ENCODE data around the gene MEGF8. TPM values are rescaled to one million over a fixed set of nuclear protein-coding genes. Genes with fewer than 3 reads are reported as not detected.

MEGF8 gene
- total and polyA plus RNA-seq, 2 of the 13 experiments (the other 11 are each of a cell fraction or from before 2014, with no cell fraction given) = 4.0 to 8.8 TPM

DNA sequence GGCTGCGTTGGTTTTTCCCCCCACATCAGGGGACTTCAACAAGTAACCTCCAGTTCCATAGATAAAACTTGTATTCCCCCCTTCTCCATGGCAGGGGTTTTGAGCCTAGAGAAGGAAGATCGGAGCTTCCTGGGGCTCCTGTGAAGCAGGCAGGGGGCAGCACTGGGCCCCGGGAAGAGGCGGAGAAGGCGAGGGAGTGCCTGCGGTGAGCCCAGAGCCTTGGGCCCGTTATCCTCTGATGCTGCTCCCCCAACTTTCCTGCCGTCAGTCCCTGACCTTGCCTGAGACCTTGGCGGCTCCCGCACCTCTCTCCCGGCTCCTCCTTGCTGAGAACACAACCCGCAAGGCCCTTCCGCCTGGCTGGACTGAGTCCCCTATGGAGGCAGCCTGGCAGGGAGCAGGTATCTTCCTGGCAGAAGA is 99.3 kb downstream of the MEGF8 start (continued):
- TF ChIP-seq ZNF280B (CRISPR knock-in tag; IDR thresholded peaks at IDR 0.05; ENCODE audit: borderline replicate concordance) (no peak), FOXC1 (CRISPR knock-in tag; IDR thresholded peaks at IDR 0.05; ENCODE audit: borderline replicate concordance) (no peak), NR2F1 (CRISPR knock-in tag; IDR thresholded peaks at IDR 0.05) (no peak), CENPBD1 (CRISPR knock-in tag; IDR thresholded peaks at IDR 0.05; ENCODE audit: borderline replicate concordance, low read depth) (no peak), DBP (CRISPR knock-in tag; IDR thresholded peaks at IDR 0.05; ENCODE audit: not compliant biosample characterization) (no peak), CTCF (CRISPR knock-in tag; IDR thresholded peaks at IDR 0.05) (peak; percentile 74), CERS6 (CRISPR knock-in tag; IDR thresholded peaks at IDR 0.05) (no peak), HES4 (CRISPR knock-in tag; IDR thresholded peaks at IDR 0.05; ENCODE audit: borderline replicate concordance) (no peak), HNF4A (CRISPR knock-in tag; IDR thresholded peaks at IDR 0.05) (peak; percentile 19; the same call in 1 of the 2 replicates), ZUFSP (CRISPR knock-in tag; IDR thresholded peaks at IDR 0.05; ENCODE audit: borderline replicate concordance) (no peak), DNMT3B (CRISPR knock-in tag; conservative IDR thresholded peaks at IDR 0.05) (no peak)
- TF ChIP-seq, protein P1, sequence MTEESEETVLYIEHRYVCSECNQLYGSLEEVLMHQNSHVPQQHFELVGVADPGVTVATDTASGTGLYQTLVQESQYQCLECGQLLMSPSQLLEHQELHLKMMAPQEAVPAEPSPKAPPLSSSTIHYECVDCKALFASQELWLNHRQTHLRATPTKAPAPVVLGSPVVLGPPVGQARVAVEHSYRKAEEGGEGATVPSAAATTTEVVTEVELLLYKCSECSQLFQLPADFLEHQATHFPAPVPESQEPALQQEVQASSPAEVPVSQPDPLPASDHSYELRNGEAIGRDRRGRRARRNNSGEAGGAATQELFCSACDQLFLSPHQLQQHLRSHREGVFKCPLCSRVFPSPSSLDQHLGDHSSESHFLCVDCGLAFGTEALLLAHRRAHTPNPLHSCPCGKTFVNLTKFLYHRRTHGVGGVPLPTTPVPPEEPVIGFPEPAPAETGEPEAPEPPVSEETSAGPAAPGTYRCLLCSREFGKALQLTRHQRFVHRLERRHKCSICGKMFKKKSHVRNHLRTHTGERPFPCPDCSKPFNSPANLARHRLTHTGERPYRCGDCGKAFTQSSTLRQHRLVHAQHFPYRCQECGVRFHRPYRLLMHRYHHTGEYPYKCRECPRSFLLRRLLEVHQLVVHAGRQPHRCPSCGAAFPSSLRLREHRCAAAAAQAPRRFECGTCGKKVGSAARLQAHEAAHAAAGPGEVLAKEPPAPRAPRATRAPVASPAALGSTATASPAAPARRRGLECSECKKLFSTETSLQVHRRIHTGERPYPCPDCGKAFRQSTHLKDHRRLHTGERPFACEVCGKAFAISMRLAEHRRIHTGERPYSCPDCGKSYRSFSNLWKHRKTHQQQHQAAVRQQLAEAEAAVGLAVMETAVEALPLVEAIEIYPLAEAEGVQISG (CRISPR knock-in tag; IDR thresholded peaks at IDR 0.05) = 0 out of 2 replicates have a peak, but pooled peaks have one; percentile 19
- TF ChIP-seq, protein P2, sequence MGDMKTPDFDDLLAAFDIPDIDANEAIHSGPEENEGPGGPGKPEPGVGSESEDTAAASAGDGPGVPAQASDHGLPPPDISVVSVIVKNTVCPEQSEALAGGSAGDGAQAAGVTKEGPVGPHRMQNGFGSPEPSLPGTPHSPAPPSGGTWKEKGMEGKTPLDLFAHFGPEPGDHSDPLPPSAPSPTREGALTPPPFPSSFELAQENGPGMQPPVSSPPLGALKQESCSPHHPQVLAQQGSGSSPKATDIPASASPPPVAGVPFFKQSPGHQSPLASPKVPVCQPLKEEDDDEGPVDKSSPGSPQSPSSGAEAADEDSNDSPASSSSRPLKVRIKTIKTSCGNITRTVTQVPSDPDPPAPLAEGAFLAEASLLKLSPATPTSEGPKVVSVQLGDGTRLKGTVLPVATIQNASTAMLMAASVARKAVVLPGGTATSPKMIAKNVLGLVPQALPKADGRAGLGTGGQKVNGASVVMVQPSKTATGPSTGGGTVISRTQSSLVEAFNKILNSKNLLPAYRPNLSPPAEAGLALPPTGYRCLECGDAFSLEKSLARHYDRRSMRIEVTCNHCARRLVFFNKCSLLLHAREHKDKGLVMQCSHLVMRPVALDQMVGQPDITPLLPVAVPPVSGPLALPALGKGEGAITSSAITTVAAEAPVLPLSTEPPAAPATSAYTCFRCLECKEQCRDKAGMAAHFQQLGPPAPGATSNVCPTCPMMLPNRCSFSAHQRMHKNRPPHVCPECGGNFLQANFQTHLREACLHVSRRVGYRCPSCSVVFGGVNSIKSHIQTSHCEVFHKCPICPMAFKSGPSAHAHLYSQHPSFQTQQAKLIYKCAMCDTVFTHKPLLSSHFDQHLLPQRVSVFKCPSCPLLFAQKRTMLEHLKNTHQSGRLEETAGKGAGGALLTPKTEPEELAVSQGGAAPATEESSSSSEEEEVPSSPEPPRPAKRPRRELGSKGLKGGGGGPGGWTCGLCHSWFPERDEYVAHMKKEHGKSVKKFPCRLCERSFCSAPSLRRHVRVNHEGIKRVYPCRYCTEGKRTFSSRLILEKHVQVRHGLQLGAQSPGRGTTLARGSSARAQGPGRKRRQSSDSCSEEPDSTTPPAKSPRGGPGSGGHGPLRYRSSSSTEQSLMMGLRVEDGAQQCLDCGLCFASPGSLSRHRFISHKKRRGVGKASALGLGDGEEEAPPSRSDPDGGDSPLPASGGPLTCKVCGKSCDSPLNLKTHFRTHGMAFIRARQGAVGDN (CRISPR knock-in tag; IDR thresholded peaks at IDR 0.05) = no peak; the same call in 1 of the 2 replicates
